AG09319 (cell line): Measurements from ENCODE around the gene LMAN2L.

ENCODE experiments used
- DNase-seq: peaks from one replicate; pipeline ENCODE4 v3.0.0-alpha.2; 2010; ENCODE audit warnings: low read depth; ENCODE audit errors: extremely low read depth
- CTCF ChIP-seq: IDR thresholded peaks from 2 replicates; pipeline ENCODE4 v1.5.1; 2011; ENCODE audit warnings: low read depth, mild to moderate bottlenecking, inconsistent platforms, low read length, moderate library complexity

Gene LMAN2L

GRCh38 chr2:96695602-96696001, 44.3 kb downstream of the LMAN2L start:
- DNase-seq = no peak

GRCh38 chr2:96694816-96695455, 44.9 kb downstream of the LMAN2L start:
- TF ChIP-seq CTCF = no peak
- no peak for DNase-seq

More at GRCh38 chr2:96695602-96696001, 44.3 kb downstream of the LMAN2L start:
- no peak for TF ChIP-seq CTCF

- no peak for TF ChIP-seq CTCF
Measured at GRCh38 chr2:96694279-96694678, 45.6 kb downstream of the LMAN2L start.

GRCh38 chr2:96693286-96694200, 46.3 kb downstream of the LMAN2L start:
- no peak for DNase-seq

More at GRCh38 chr2:96694279-96694678, 45.6 kb downstream of the LMAN2L start:
- no peak for DNase-seq

GRCh38 chr2:96692094-96692971, 47.5 kb downstream of the LMAN2L start:
- no peak for TF ChIP-seq CTCF
- no peak for DNase-seq

More at GRCh38 chr2:96693286-96694200, 46.3 kb downstream of the LMAN2L start:
- no peak for TF ChIP-seq CTCF

GRCh38 chr2:96691022-96691612, 48.7 kb downstream of the LMAN2L start:
- TF ChIP-seq CTCF = no peak
- no peak for DNase-seq
